OCI-LY1 (cell line): Measurements from ENCODE around the gene CACUL1.

Experiments
- EZH2 ChIP-seq: fragments of 200-600 bp; sonication (generic), shearing (Covaris generic); IDR thresholded peaks from 2 replicates; pipeline ENCODE4 v1.8.0; 2017; ENCODE audit warnings: borderline replicate concordance, mixed run types, mild to moderate bottlenecking, antibody characterized with exemption, low read length, moderate library complexity, mixed read lengths
- TF ChIP-seq, protein P1 (sequence below): fragments of 200-600 bp; sonication (generic), shearing (Covaris generic); IDR thresholded peaks from 2 replicates; pipeline ENCODE4 v1.5.1; 2017; ENCODE audit warnings: mild to moderate bottlenecking, antibody characterized with exemption, low read length, moderate library complexity, mixed read lengths

DNA sequence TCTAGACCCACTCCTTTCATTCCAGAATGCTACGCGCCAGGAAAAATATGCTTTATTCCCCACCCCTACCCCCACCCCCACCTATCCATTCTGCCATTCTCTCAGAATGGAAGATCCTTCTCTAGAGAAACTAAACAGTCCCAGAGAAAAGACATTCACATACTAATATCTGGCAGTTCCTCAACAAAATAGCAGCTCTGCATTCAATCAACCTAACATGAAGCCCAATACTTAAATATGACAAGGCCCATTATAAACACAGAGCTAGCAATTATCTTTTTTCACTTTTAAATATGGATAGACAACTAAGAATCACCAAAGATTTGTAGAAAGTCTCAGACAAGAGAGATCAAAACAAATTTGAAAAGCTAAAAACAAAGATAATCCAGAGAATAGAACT, 16.4 kb downstream of the CACUL1 start:
- TF ChIP-seq, protein P1, sequence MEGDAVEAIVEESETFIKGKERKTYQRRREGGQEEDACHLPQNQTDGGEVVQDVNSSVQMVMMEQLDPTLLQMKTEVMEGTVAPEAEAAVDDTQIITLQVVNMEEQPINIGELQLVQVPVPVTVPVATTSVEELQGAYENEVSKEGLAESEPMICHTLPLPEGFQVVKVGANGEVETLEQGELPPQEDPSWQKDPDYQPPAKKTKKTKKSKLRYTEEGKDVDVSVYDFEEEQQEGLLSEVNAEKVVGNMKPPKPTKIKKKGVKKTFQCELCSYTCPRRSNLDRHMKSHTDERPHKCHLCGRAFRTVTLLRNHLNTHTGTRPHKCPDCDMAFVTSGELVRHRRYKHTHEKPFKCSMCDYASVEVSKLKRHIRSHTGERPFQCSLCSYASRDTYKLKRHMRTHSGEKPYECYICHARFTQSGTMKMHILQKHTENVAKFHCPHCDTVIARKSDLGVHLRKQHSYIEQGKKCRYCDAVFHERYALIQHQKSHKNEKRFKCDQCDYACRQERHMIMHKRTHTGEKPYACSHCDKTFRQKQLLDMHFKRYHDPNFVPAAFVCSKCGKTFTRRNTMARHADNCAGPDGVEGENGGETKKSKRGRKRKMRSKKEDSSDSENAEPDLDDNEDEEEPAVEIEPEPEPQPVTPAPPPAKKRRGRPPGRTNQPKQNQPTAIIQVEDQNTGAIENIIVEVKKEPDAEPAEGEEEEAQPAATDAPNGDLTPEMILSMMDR = no peak
- TF ChIP-seq EZH2 = no peak
